ENCODE data around the gene RAB40AL. TPM values are rescaled to one million over a fixed set of nuclear protein-coding genes. Genes with fewer than 3 reads are reported as not detected.
"Not testable (repeated sequence)": the region's sequence is repeated elsewhere in the genome, so short reads cannot be mapped to it uniquely, and the experiment has no call there.

Gene RAB40AL, protein sequence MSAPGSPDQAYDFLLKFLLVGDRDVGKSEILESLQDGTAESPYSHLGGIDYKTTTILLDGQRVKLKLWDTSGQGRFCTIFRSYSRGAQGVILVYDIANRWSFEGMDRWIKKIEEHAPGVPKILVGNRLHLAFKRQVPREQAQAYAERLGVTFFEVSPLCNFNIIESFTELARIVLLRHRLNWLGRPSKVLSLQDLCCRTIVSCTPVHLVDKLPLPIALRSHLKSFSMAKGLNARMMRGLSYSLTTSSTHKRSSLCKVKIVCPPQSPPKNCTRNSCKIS
- total RNA-seq = not detected

- POLR2A ChIA-PET; intact Hi-C loops (cut with DNase I, micrococcal nuclease); DNase-seq; H3K4me1 Mint-ChIP-seq; H3K36me3 Mint-ChIP-seq (ENCODE audit: low read depth); ATAC-seq; H3K4me3 Mint-ChIP-seq; H3K27me3 Mint-ChIP-seq; H3K9me3 Mint-ChIP-seq (ENCODE audit: low read depth); H3K27ac Mint-ChIP-seq: not testable (repeated sequence)
- CTCF ChIA-PET = interaction anchor here (3.3 kb wide), 1 partner anchor 14 kb away, joined by 19 read pairs; no protein-coding TSS in a partner anchor
Measured at GRCh38 chrX:102936972-102937371, at the start of gene RAB40AL. RAB40AL (plus strand) TSS chrX:102937272; CDS start chrX:102937319, 47 bp downstream.

DNA sequence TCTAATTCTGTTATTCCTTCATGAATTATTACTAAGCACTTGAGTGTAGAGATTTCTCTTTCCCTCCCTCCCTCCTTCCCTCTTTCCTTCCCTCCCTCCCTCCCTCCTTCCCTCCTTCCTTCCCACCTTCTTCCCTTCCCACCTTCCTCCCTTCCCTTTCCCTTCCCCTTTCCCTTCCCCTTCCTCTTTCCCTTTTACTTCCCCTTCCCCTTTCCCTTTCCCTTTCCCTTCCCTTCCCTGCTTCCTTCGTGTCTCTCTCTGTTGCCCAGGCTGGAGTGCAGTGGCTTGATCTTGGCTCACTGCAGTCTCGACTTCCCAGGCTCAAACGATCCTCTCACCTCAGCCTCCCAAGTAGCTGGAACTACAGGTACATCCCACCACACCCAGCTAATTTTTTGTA lies 49.4 kb upstream of the RAB40AL start:
- no peak for ATAC-seq
- Mint-ChIP-seq H3K9me3 (ENCODE audit: low read depth) (no peaks in the 10 kb centered on the region), H3K4me3 (no peak overlapping the region), H3K36me3 (ENCODE audit: low read depth) (peaks cover 4% of the 10 kb centered on the region), H3K27me3 (no peaks in the 10 kb centered on the region), H3K4me1 (no peaks in the 10 kb centered on the region), H3K27ac (no peak overlapping the region)
- intact Hi-C loops (cut with DNase I, micrococcal nuclease) = no loop called here
- ChIA-PET CTCF (no interaction called here), POLR2A (no interaction called here)
- no peak for DNase-seq

GRCh38 chrX:102892103-102892502 lies 45.0 kb upstream of the RAB40AL start:
- ATAC-seq = no peak
- H3K27me3 Mint-ChIP-seq = no peaks in the 10 kb centered on the region
- POLR2A ChIA-PET = no interaction called here

DNA sequence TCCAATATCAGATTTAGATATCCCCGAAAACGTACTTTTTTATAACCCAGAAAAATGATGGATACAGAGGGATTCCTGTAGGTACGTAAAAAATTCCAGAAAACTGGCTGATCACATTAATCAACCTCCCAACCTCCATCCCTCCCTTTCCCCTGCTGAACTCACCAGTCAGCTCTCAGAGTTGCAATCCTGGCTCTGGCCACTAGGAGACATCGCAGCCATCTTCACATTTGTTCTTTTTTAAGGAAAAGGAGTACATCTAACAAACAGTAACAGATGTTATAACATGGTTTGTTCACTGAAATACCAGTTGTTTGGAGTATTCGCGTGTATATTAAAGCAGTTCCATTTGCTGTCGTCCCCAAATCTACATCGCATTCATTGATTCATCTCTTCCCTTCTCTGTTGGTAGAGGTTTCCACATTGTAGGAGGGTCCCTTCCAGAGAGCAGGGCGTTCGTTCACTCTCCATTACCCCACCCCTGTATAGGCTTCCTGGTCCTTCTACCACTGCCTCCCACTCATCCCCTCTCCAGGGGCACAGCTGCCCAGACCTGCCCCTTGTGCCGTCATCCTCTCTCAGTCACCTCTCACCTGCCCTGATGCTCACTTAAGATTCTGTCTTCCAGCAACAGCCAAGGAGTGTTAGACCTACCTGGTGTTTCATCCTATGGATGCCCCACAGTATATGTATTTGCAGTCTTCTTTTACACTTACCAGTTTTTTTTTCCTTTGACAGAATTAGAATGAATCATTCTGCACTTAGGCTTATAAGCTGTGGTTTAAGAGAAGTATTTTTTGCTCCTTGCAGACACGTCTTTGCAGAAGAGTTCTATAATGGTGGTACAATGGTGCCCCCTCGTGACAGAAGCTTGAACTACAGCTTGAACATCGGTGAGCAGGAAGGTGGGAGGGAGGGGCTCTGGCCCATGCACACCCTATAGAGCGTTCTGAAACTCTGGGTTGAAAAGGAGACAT lies 36.8 kb upstream of the RAB40AL start:
- Mint-ChIP-seq H3K9me3 (ENCODE audit: low read depth) (no peaks in the 10 kb centered on the region), H3K36me3 (ENCODE audit: low read depth) (peaks cover 2% of the 10 kb centered on the region), H3K27me3 (no peaks in the 10 kb centered on the region), H3K4me1 (peaks cover 9% of the 10 kb centered on the region), H3K4me3 (no peak overlapping the region), H3K27ac (no peak overlapping the region)
- intact Hi-C loops (cut with DNase I, micrococcal nuclease) = no loop called here
- DNase-seq = peak; percentile 81
- ChIA-PET POLR2A (interaction anchor here (0.7 kb wide), 1 partner anchor 301 kb away, joined by 3 read pairs; the partner anchor contains the start of gene ARMCX5), CTCF (interaction anchor here (0.7 to 2.2 kb wide), 13 partner anchors 11 to 832 kb away, joined by 3 to 7 read pairs (median 4); partner anchors contain the start of gene TMSB15A)
- ATAC-seq = peak; percentile 82

More at GRCh38 chrX:102892103-102892502, 45.0 kb upstream of the RAB40AL start:
- Mint-ChIP-seq H3K36me3 (ENCODE audit: low read depth) (peaks cover 6% of the 10 kb centered on the region), H3K9me3 (ENCODE audit: low read depth) (no peaks in the 10 kb centered on the region), H3K4me1 (no peaks in the 10 kb centered on the region), H3K4me3 (no peak overlapping the region), H3K27ac (no peak overlapping the region)
- DNase-seq = no peak
- CTCF ChIA-PET = no interaction called here
- intact Hi-C loops (cut with DNase I, micrococcal nuclease) = no loop called here

DNA sequence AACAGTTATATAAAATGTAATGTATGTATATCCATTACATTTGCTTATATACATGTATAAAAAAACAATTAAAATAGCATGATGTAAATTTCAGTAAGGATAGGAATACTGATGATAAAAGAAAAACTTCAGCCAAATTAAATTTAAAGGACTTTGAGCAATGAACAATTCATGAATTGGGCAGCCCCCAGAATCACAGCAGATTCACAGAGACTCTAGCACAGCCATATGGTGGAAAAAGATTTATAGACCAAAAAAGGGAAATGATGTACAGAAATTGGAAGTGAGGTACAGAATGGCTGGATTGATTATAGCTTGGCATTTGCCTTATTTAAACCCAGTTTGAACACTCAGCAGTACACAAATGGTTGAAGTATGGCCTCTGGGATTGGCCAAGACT lies 34.7 kb upstream of the RAB40AL start:
- Mint-ChIP-seq H3K9me3 (ENCODE audit: low read depth) (no peaks in the 10 kb centered on the region), H3K36me3 (ENCODE audit: low read depth) (peaks cover 7% of the 10 kb centered on the region), H3K4me1 (peaks cover 9% of the 10 kb centered on the region), H3K27ac (no peak overlapping the region), H3K27me3 (no peaks in the 10 kb centered on the region), H3K4me3 (no peak overlapping the region)
- intact Hi-C loops (cut with DNase I, micrococcal nuclease) = no loop called here
- ChIA-PET POLR2A (no interaction called here), CTCF (interaction anchor here (0.6 to 0.7 kb wide), 2 partner anchors 185 to 465 kb away, joined by 3 read pairs; no protein-coding TSS in a partner anchor)
- ATAC-seq = no peak
- no peak for DNase-seq

GRCh38 chrX:102930990-102931756 lies 5.9 kb upstream of the RAB40AL start:
- H3K9me3 Mint-ChIP-seq (ENCODE audit: low read depth) = no peaks in the 10 kb centered on the region
- no peak overlapping the region for H3K4me3 Mint-ChIP-seq
- DNase-seq (no peak), ATAC-seq (peak; percentile 33)
- H3K27ac Mint-ChIP-seq = no peak overlapping the region
- no peaks in the 10 kb centered on the region for H3K4me1 Mint-ChIP-seq
- H3K36me3 Mint-ChIP-seq (ENCODE audit: low read depth) = no peaks in the 10 kb centered on the region
- intact Hi-C loops (cut with DNase I, micrococcal nuclease) = no loop called here
- CTCF ChIA-PET = interaction anchor here (1.2 kb wide), 1 partner anchor 20 kb away, joined by 5 read pairs; no protein-coding TSS in a partner anchor
- POLR2A ChIA-PET = no interaction called here
- H3K27me3 Mint-ChIP-seq = no peaks in the 10 kb centered on the region

DNA sequence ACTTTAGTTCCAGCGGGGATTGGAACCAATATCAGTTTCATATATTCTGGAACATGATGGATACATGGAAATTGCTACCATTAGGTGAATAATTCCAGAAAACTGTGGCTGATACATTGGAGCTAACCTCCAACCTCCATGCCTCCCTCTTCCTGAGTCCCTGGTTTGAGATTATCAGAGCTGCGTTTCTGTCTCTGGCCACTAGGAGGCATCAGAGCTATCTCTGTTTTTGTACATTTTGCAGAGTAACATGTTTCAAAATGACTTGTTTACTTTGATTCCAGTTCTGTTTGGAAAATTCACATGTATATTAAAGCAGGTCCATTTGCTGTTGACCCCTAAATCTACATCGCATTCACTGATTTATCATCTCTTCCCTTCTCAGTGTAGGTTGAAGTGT lies 2.4 kb upstream of the RAB40AL start:
- ATAC-seq (no peak), DNase-seq (peak; percentile 51)
- ChIA-PET POLR2A (no interaction called here), CTCF (interaction anchor here (0.7 to 3.3 kb wide), 8 partner anchors 8 to 396 kb away, joined by 3 to 19 read pairs (median 4); no protein-coding TSS in a partner anchor)
- no peak overlapping the region for H3K27ac Mint-ChIP-seq
- no peaks in the 10 kb centered on the region for H3K9me3 Mint-ChIP-seq (ENCODE audit: low read depth)
- no peaks in the 10 kb centered on the region for H3K36me3 Mint-ChIP-seq (ENCODE audit: low read depth)
- H3K4me3 Mint-ChIP-seq = no peak overlapping the region
- no peaks in the 10 kb centered on the region for H3K27me3 Mint-ChIP-seq
- intact Hi-C loops (cut with DNase I, micrococcal nuclease) = no loop called here
- H3K4me1 Mint-ChIP-seq = no peaks in the 10 kb centered on the region

- Mint-ChIP-seq H3K4me1 (peaks cover 4% of the 10 kb centered on the region), H3K27ac (no peak overlapping the region), H3K36me3 (ENCODE audit: low read depth) (no peaks in the 10 kb centered on the region), H3K27me3 (peaks cover 4% of the 10 kb centered on the region), H3K4me3 (peak overlapping the region; percentile 59), H3K9me3 (ENCODE audit: low read depth) (no peaks in the 10 kb centered on the region)
- intact Hi-C loops (cut with DNase I, micrococcal nuclease) = loop anchor here (1.0 kb wide), 2 partner anchors 207 to 225 kb away; no protein-coding TSS in a partner anchor
- ChIA-PET CTCF (interaction anchor here (0.6 to 2.5 kb wide), 18 partner anchors 9 to 1282 kb away, joined by 3 to 28 read pairs (median 4); partner anchors contain the start of gene RAB40AL), POLR2A (no interaction called here)
- ATAC-seq = peak; percentile 61
- DNase-seq = peak; percentile 69
Measured at GRCh38 chrX:102950908-102951866, 14.1 kb downstream of the RAB40AL start.

- ATAC-seq = no peak
- intact Hi-C loops (cut with DNase I, micrococcal nuclease) = no loop called here
- ChIA-PET CTCF (interaction anchor here (1.1 to 1.3 kb wide), 2 partner anchors 9 to 17 kb away, joined by 4 read pairs; no protein-coding TSS in a partner anchor), POLR2A (no interaction called here)
- H3K36me3 Mint-ChIP-seq (ENCODE audit: low read depth) = no peaks in the 10 kb centered on the region
- no peak for DNase-seq
- H3K9me3 Mint-ChIP-seq (ENCODE audit: low read depth) = no peaks in the 10 kb centered on the region
- peaks cover 4% of the 10 kb centered on the region for H3K27me3 Mint-ChIP-seq
- no peak overlapping the region for H3K27ac Mint-ChIP-seq
- no peak overlapping the region for H3K4me3 Mint-ChIP-seq
- no peaks in the 10 kb centered on the region for H3K4me1 Mint-ChIP-seq
Measured at GRCh38 chrX:102957751-102958150, 20.7 kb downstream of the RAB40AL start.

DNA sequence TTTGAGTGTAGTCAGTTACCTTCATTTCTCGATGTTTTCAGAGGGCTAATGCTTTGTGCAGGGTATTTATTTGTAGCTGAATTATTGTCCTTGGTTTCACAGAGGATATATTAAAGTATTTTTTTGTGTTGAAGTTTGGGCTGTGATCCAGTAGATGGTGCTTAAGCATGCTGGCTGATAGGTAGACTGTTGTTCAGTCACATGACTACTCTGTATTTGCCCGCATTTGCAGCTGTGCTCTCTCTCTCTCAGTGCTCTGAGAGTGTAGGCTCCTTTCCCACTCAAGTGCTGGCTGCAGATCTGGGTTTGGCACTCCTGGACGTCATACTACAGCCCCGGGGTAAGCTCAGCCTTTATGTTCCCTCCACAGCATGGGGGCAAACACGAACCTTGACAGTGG lies 21.7 kb downstream of the RAB40AL start:
- Mint-ChIP-seq H3K36me3 (ENCODE audit: low read depth) (no peaks in the 10 kb centered on the region), H3K4me3 (no peak overlapping the region), H3K9me3 (ENCODE audit: low read depth) (no peaks in the 10 kb centered on the region), H3K27ac (no peak overlapping the region), H3K27me3 (peaks cover 4% of the 10 kb centered on the region), H3K4me1 (no peaks in the 10 kb centered on the region)
- ATAC-seq (no peak), DNase-seq (no peak)
- POLR2A ChIA-PET = no interaction called here
- intact Hi-C loops (cut with DNase I, micrococcal nuclease) = no loop called here
- CTCF ChIA-PET = interaction anchor here (1.3 kb wide), 1 partner anchor 10 kb away, joined by 3 read pairs; no protein-coding TSS in a partner anchor

Data from activated CD4-positive, alpha-beta T cell treated with anti-CD3 and anti-CD28 coated beads for 36 hours (primary cell).